SH-SY5Y (cell line): ENCODE data around the gene ZNF44.

ENCODE experiments used
- GATA2 ChIP-seq: IDR thresholded peaks from 2 replicates; pipeline ENCODE4 v1.6.1; 2011; ENCODE audit warnings: mild to moderate bottlenecking, low read depth, low read length
- GATA3 ChIP-seq: IDR thresholded peaks from 2 replicates; pipeline ENCODE4 v1.6.1; 2011; ENCODE audit warnings: low read depth, mild to moderate bottlenecking, low read length, moderate library complexity

Gene ZNF44

DNA sequence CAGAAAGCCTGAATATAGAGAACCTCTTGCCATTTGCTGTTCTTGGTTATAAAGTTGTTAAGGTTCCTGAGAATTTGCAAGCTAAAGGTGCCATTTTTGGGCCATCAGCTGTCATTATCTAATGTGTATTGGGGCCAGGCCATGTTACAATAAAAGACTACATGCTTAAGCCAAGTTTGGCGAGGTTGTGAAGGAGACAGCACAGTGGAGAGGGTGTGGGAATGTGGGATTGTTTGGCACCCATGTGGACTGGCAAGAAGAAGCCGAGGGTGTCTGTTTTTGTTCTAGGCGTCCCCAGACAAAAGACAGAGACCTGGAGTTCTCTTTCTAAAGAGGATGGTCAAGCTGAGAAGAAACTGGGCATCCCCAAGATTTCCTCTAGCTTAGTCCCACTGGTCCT, 64.7 kb downstream of the ZNF44 start:
- TF ChIP-seq GATA3 (no peak), GATA2 (no peak)

DNA sequence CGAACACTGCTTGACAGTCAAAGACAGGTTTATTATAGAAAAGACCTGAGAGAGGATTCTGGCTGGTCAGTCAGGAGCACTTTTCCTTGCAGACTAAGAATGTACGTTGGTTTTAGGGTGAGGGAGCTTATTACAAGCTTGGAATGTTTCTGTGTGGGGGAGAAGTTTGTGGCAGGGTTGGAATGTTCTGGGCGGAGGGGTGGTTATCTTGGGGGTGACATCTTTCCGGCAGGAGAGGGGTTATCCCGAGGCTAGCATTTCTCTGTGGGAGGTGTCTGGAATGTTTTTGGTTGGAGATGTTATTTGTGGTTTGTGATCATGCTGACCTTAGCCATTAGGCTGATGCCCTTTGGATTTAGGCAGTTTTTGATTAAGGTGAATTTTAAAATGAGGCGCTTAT, 70.0 kb downstream of the ZNF44 start:
- TF ChIP-seq GATA3 (no peak), GATA2 (no peak)

DNA sequence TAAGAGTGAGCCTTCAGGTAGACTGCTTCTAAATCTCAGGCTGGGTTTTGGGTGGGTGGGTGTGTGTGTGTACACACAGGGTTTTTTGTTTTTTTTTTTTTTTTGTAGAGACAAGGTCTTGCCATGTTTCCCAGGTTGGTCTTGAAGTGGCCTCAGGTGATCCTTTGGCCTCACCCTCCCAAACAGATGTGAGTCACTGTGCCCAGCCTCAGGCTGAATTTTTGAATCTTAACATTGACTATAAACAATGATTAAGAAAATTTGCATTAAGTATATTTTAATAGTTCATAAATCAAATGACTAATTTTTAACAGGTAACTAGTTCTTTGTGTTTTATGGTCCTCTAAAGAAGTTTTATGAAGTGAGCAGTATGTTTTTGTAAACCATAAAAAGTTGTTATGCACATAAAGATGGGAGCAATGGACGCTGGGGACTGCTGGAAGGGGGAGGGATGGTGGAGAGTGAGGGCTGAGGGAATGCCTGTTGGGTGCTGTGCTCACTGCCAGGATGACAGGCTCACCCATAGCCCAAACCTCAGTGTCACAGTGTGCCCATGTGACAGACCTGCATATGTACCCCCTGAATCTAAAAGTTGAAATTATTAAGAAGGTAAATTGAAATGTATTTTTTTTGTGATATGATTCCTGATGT, 71.6 kb downstream of the ZNF44 start:
- TF ChIP-seq GATA3 (no peak), GATA2 (no peak)
